ENCODE data around the gene HYAL1.
A peak's percentile ranks its signal among the peaks of the same experiment; 100 is the strongest.
"Not testable (repeated sequence)": the region's sequence is repeated elsewhere in the genome, so short reads cannot be mapped to it uniquely, and the experiment has no call there.

HYAL1 gene

DNA sequence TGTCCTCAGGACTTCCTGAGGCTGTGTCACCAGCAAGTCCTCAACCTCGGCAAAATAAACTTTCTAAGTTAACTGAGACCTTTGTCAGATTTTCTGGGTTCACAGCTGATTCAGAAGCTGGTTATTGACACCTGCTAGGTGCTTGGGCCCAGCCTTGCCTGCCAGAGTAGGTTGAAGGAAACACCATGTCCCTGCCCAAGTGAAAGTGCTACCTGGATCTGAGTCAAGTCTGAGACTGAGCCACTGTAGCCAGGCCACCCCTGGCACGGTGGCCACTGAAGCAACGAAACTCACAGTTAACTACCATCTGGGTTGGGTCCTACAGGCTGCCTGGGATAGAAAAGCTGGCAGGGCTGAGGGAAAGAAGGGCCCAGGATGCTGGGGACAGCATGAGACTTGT, 11.0 kb upstream of the HYAL1 start:
- Mint-ChIP-seq H3K27me3 (no peaks in the 10 kb centered on the region), H3K9me3 (no peaks in the 10 kb centered on the region), H3K27ac (no peak overlapping the region), H3K4me1 (peaks cover 17% of the 10 kb centered on the region), H3K36me3 (no peaks in the 10 kb centered on the region), H3K4me3 (no peak overlapping the region)

- not testable (repeated sequence) for H3K36me3 Mint-ChIP-seq
Observed at GRCh38 chr3:50312041-50312440, 8.7 kb upstream of the HYAL1 start.

GRCh38 chr3:50304601-50305000, 1.2 kb upstream of the HYAL1 start:
- Mint-ChIP-seq H3K4me3 (no peak overlapping the region), H3K4me1 (peaks cover 9% of the 10 kb centered on the region), H3K9me3 (no peaks in the 10 kb centered on the region), H3K27ac (no peak overlapping the region), H3K36me3 (no peaks in the 10 kb centered on the region), H3K27me3 (no peaks in the 10 kb centered on the region)

More at GRCh38 chr3:50312041-50312440, 8.7 kb upstream of the HYAL1 start:
- H3K4me1 Mint-ChIP-seq, H3K27ac Mint-ChIP-seq, H3K27me3 Mint-ChIP-seq, H3K4me3 Mint-ChIP-seq, H3K9me3 Mint-ChIP-seq: not testable (repeated sequence)

- Mint-ChIP-seq H3K9me3 (no peaks in the 10 kb centered on the region), H3K4me1 (peaks cover 23% of the 10 kb centered on the region), H3K36me3 (no peaks in the 10 kb centered on the region), H3K27me3 (no peaks in the 10 kb centered on the region), H3K27ac (no peak overlapping the region), H3K4me3 (no peak overlapping the region)
Observed at GRCh38 chr3:50302095-50303012, 1.0 kb downstream of the HYAL1 start.

DNA sequence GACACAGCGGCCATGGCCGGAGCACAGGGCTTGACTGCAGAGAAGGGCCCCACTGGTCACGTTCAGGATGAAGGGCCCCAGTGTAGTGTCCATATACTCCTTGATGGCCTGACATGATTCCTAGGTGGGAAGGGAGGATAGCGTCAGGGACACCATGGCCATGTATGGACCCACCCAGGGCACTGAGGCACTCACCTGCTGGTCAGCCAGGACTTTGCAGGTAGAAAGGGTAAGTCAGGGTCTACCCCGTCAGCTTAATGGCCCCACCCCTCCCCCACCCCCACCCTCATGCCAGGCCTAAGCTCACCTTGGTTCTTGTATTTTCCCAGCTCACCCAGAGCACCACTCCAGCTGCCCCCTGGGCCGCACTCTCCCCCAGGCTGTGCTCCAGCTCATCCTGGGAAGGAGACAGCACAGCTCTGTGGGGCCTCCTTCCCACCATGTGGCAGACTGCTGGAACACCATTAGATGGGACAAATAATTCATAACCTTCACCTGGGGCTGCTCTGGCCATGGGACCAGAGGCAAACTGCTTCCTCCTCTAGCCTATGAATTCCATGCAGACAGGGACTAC, 2.6 kb downstream of the HYAL1 start:
- Mint-ChIP-seq H3K36me3 (no peaks in the 10 kb centered on the region), H3K4me1 (peaks cover 25% of the 10 kb centered on the region), H3K27ac (no peak overlapping the region), H3K4me3 (peak overlapping the region; percentile 93), H3K9me3 (no peaks in the 10 kb centered on the region), H3K27me3 (no peaks in the 10 kb centered on the region)

DNA sequence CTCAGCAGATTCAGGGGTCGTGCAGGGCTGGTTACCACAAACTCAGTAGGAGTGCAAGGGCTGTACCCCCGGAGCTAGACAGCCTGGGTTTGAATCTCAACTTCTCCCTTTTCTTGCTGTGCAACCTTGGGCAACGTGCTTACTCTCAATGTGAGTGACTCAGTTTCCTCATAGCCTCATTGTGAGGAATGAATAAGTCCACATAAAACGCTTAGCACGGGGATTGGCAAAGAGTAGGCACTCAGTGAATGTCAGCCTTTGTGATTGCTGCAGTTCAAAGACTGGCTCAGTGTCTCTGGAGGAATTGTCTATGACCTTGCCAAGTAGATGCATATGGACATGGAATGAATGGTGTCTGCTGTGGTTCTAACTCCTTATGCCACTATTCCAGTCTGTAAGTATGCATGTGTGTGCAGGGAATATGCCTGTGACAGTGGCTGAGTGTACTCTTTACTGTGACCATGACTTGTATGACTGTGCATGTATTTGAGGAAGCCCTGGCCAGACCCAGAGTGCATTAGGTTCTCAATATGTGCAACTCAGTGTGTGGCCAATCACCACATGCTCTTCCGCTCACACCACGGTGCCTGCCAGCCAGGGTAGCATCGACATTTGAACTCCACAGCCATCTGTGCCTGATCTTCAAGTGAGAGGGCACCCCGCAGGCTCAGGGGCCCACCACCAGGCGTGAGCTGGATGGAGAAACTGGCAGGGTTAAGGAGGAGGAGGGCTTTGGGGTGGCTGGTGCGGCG, 3.3 kb downstream of the HYAL1 start:
- Mint-ChIP-seq H3K4me1 (peaks cover 25% of the 10 kb centered on the region), H3K36me3 (no peaks in the 10 kb centered on the region), H3K27me3 (no peaks in the 10 kb centered on the region), H3K9me3 (no peaks in the 10 kb centered on the region), H3K27ac (peak overlapping the region; percentile 80), H3K4me3 (peak overlapping the region; percentile 93)

GRCh38 chr3:50299638-50299928, 3.8 kb downstream of the HYAL1 start:
- Mint-ChIP-seq H3K4me1 (peaks cover 25% of the 10 kb centered on the region), H3K36me3 (no peaks in the 10 kb centered on the region), H3K27me3 (no peaks in the 10 kb centered on the region), H3K4me3 (peak overlapping the region; percentile 93), H3K9me3 (no peaks in the 10 kb centered on the region), H3K27ac (peak overlapping the region; percentile 80)

DNA sequence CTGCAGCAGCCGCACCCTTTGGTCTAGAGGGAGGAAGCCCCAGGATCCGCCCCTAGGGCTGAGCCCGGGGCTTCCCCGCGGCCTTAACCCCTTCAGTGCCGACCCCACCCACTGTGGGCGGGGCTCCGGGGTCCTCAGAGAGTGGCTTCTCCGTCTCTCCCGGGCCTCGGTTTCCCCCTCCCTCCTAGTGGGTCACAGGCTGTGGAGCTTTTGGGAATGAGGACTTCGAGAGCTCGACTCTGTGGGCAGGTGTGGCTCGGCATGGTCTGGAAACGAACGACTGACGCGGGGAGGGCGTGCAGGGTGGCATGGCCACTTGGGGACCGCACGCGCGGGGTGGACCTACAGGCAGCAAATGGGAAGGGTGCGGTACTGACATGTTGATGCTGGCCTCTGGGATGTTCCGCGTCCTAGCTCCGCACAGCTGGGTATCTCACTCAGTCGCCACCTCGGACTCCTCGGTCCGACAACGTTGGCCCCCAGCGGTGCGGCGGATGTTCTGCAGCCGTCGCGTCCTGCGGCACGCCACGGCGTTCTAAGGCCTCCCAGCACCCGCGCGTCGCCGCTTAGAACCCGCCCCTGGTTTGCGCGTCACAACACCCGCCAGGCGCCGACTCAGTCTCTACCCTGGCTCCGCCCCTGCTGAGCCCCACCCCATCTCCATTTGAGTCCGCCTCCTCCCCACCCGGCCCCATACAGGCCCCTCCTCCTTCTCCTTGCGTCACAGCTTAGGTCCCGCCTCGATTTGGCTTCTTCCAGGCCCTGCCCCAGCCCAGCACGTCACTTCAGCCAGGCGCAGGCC, 4.3 kb downstream of the HYAL1 start, which contains the start of the genes HYAL3 and NAA80:
TSS of gene HYAL3 (minus strand) at position 570 of the 802 bp plus-strand sequence. CDS start 3,803 bp downstream, outside the sequence.
TSS of gene NAA80 (minus strand) at position 570 of the 802 bp plus-strand sequence. CDS start 1,942 bp downstream, outside the sequence.
- H3K36me3 Mint-ChIP-seq = no peaks in the 10 kb centered on the region
- H3K9me3 Mint-ChIP-seq = no peaks in the 10 kb centered on the region
- H3K27ac Mint-ChIP-seq = peak within 1 kb of the TSS; percentile 97
- H3K27me3 Mint-ChIP-seq = no peaks in the 10 kb centered on the region
- peaks cover 25% of the 10 kb centered on the region for H3K4me1 Mint-ChIP-seq
- H3K4me3 Mint-ChIP-seq = peak within 1 kb of the TSS; percentile 93

- H3K4me3 Mint-ChIP-seq = peak overlapping the region; percentile 93
- H3K36me3 Mint-ChIP-seq = no peaks in the 10 kb centered on the region
- H3K27me3 Mint-ChIP-seq = no peaks in the 10 kb centered on the region
- H3K27ac Mint-ChIP-seq = peak overlapping the region; percentile 17
- H3K9me3 Mint-ChIP-seq = no peaks in the 10 kb centered on the region
- peaks cover 25% of the 10 kb centered on the region for H3K4me1 Mint-ChIP-seq
Observed at GRCh38 chr3:50297896-50298725, 5.3 kb downstream of the HYAL1 start.

GRCh38 chr3:50297384-50297775, 6.0 kb downstream of the HYAL1 start:
- Mint-ChIP-seq H3K9me3 (no peaks in the 10 kb centered on the region), H3K4me1 (peaks cover 31% of the 10 kb centered on the region), H3K4me3 (no peak overlapping the region), H3K36me3 (no peaks in the 10 kb centered on the region), H3K27me3 (no peaks in the 10 kb centered on the region), H3K27ac (no peak overlapping the region)

DNA sequence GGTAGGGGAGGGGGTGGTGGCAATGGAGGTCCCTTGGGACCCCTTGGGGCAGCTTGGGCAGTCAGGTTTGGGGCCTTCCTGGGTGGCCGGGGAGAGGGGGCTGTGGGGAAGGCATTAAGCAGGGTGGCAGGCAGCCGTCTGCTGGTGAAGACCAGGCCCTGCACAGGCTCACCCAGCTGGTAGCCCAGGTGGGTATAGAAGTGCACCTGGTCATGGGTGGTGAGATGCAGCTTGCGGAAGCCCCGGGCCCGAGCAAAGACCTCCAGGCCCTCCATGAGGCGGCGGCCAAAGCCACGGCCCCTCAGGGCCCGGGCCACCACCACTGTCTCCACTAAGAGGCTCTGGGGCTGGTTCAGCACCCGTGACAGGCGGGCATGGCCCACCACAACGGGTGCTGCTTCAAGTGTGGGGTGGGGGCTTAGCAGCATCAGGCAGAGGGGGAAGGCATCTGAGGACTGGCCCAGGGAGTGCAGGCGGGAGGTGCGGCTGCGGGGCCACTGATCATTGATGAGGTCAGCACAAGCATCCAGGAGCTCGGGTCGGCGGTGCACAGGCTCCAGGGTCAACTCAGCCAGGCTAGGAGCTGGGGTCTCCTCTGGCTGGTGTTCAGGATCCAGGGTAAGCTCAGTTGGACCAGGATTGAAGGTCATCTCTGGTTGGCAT, 6.5 kb downstream of the HYAL1 start:
- no peaks in the 10 kb centered on the region for H3K27me3 Mint-ChIP-seq
- no peaks in the 10 kb centered on the region for H3K36me3 Mint-ChIP-seq
- H3K4me3 Mint-ChIP-seq = peak overlapping the region; percentile 15
- H3K9me3 Mint-ChIP-seq = no peaks in the 10 kb centered on the region
- no peak overlapping the region for H3K27ac Mint-ChIP-seq
- H3K4me1 Mint-ChIP-seq = peaks cover 33% of the 10 kb centered on the region

GRCh38 chr3:50295553-50296431, 7.6 kb downstream of the HYAL1 start:
- no peaks in the 10 kb centered on the region for H3K9me3 Mint-ChIP-seq
- no peak overlapping the region for H3K27ac Mint-ChIP-seq
- H3K36me3 Mint-ChIP-seq = peaks cover 5% of the 10 kb centered on the region
- H3K4me3 Mint-ChIP-seq = no peak overlapping the region
- H3K27me3 Mint-ChIP-seq = no peaks in the 10 kb centered on the region
- H3K4me1 Mint-ChIP-seq = peaks cover 39% of the 10 kb centered on the region

All from activated naive CD4-positive, alpha-beta T cell treated with anti-CD3 and anti-CD28 coated beads, Interleukin-2, amount 50 U/mL, for 24 hours (primary cell).